K562 (cell line): ENCODE data around the gene CLSTN2.

Experiments
- ARID2 ChIP-seq: fragments of 450-650 bp; IDR thresholded peaks from 2 replicates; pipeline ENCODE4 v1.6.1; 2017; ENCODE audit warnings: antibody characterized with exemption, mild to moderate bottlenecking
- BRCA1 ChIP-seq, 2 experiments: fragments of 450-650 bp in 1 of 2; sonication (generic) in 1 of 2; formaldehyde crosslinking in 1 of 2; IDR thresholded peaks; 2 replicates each; pipeline versions ENCODE4 v1.5.0 to v1.6.1; 2017 to 2020; ENCODE audit warnings: mild to moderate bottlenecking in 1 of 2, missing genetic modification reagents in 1 of 2
- CTBP1 ChIP-seq: fragments of 450-650 bp; IDR thresholded peaks from 2 replicates; pipeline ENCODE4 v1.6.1; 2016; ENCODE audit warnings: borderline replicate concordance
- CTCF ChIP-seq, 3 experiments: IDR thresholded peaks in 2 of 3; conservative IDR thresholded peaks in 1 of 3; 2 replicates each; pipeline ENCODE4 v1.5.1; 2011 to 2012; ENCODE audit warnings: low read length in 3 of 3, mild to moderate bottlenecking in 3 of 3, control low read depth in 2 of 3, improper control_type of control experiment in 1 of 3, inconsistent platforms in 1 of 3, low read depth in 1 of 3, mixed read lengths in 1 of 3, moderate library complexity in 1 of 3; ENCODE audit not compliant: insufficient read depth in 2 of 3
- GABPA ChIP-seq: fragments of 200-800 bp; sonication (Bioruptor generic); conservative IDR thresholded peaks from 2 replicates; pipeline ENCODE4 v1.6.1; 2016; ENCODE audit warnings: low read depth, missing genetic modification characterization, missing compliant biosample characterization
- HDAC8 ChIP-seq: fragments of 450-650 bp; IDR thresholded peaks from 2 replicates; pipeline ENCODE4 v1.6.1; 2016; ENCODE audit warnings: mild to moderate bottlenecking, missing genetic modification characterization, moderate library complexity, missing compliant biosample characterization
- HEY1 ChIP-seq: fragments of 250-450 bp; sonication (Bioruptor Pico); IDR thresholded peaks from 2 replicates; pipeline ENCODE4 v1.5.0; 2020; ENCODE audit warnings: mild to moderate bottlenecking, moderate library complexity, borderline replicate concordance
- JUNB ChIP-seq: fragments of 450-650 bp; formaldehyde crosslinking; conservative IDR thresholded peaks from 2 replicates; pipeline ENCODE4 v1.4.0; 2020; ENCODE audit warnings: mild to moderate bottlenecking
- KLF16 ChIP-seq: IDR thresholded peaks from 2 replicates; pipeline ENCODE4 v1.6.1; 2016; ENCODE audit warnings: antibody characterized with exemption
- SRF ChIP-seq, 2 experiments: fragments of 250-450, 450-650 bp in 1 of 2; sonication (Bioruptor Pico) in 1 of 2; sonication (generic) in 1 of 2; formaldehyde crosslinking; IDR thresholded peaks; 2 replicates each; pipeline versions ENCODE4 v1.5.0 to v1.5.1; 2020 to 2022; ENCODE audit warnings: mild to moderate bottlenecking in 1 of 2, missing genetic modification reagents in 1 of 2
- STAG1 ChIP-seq: sonication (generic); formaldehyde crosslinking; IDR thresholded peaks from 2 replicates; pipeline ENCODE4 v1.5.0; 2020; ENCODE audit warnings: missing genetic modification reagents, borderline replicate concordance
- TCF3 ChIP-seq: sonication (generic); formaldehyde crosslinking; IDR thresholded peaks from 2 replicates; pipeline ENCODE4 v1.4.0; 2020; ENCODE audit warnings: mild to moderate bottlenecking, missing genetic modification reagents
- TRIM24 ChIP-seq, 2 experiments: fragments of 450-650 bp; IDR thresholded peaks; 2 replicates each; pipeline ENCODE4 v1.6.1; 2016
- ZNF232 ChIP-seq: sonication (generic); formaldehyde crosslinking; IDR thresholded peaks from 2 replicates; pipeline ENCODE4 v1.8.0; 2022; ENCODE audit warnings: mild to moderate bottlenecking, missing genetic modification reagents

GRCh38 chr3:140559546-140559945 lies 624.6 kb downstream of the CLSTN2 start:
- no peak for TF ChIP-seq JUNB (CRISPR knock-in tag)
- no peak for TF ChIP-seq CTCF (IDR thresholded peaks at IDR 0.05 in 2 of 3, conservative IDR thresholded peaks at IDR 0.05 in 1 of 3; ENCODE audit: insufficient read depth in 2 of 3, low read depth in 1 of 3, low read length in 3 of 3)
- no peak for TF ChIP-seq STAG1 (CRISPR knock-in tag)
- TF ChIP-seq ARID2, result no peak
- TF ChIP-seq TCF3, result no peak
- TF ChIP-seq BRCA1 (IDR thresholded peaks at IDR 0.05), result no peak
- TF ChIP-seq BRCA1 (CRISPR knock-in tag; IDR thresholded peaks at IDR 0.05), result no peak
- no peak for TF ChIP-seq HEY1
- TF ChIP-seq ZNF232 (CRISPR knock-in tag), result no peak
- no peak for TF ChIP-seq HDAC8 (tag)
- TF ChIP-seq CTBP1, result no peak
- TF ChIP-seq GABPA (tag), result no peak
- TF ChIP-seq SRF (CRISPR knock-in tag; IDR thresholded peaks at IDR 0.05), result no peak
- no peak for TF ChIP-seq TRIM24 (IDR thresholded peaks at IDR 0.05)
- no peak for TF ChIP-seq KLF16
